Epidermal melanocyte (primary cell): ENCODE results near the gene MPPED2.

Experiments
- DNase-seq: peaks from one replicate; pipeline ENCODE4 v3.0.0; 2011; ENCODE audit warnings: low spot score; ENCODE audit not compliant: insufficient read length

The MPPED2 gene

GRCh38 chr11:30586251-30587144 lies at the start of gene MPPED2:
Gene MPPED2 (minus strand): TSS chr11:30586353. CDS start chr11:30580373, 5,980 bp downstream.
- DNase-seq, result no peak

- no peak for DNase-seq
Observed at GRCh38 chr11:30635401-30635989, 49.3 kb upstream of the MPPED2 start.

GRCh38 chr11:30631148-30631547 lies 45.0 kb upstream of the MPPED2 start:
- no peak for DNase-seq

- DNase-seq, result no peak
Observed at GRCh38 chr11:30619767-30620166, 33.6 kb upstream of the MPPED2 start.

- no peak for DNase-seq
Observed at GRCh38 chr11:30617762-30618161, 31.6 kb upstream of the MPPED2 start.

- no peak for DNase-seq
Observed at GRCh38 chr11:30610628-30611027, 24.5 kb upstream of the MPPED2 start.

GRCh38 chr11:30608534-30608933 lies 22.4 kb upstream of the MPPED2 start:
- no peak for DNase-seq

GRCh38 chr11:30605036-30605605 lies 19.0 kb upstream of the MPPED2 start:
- DNase-seq, result no peak

GRCh38 chr11:30603357-30603756 lies 17.2 kb upstream of the MPPED2 start:
- no peak for DNase-seq

GRCh38 chr11:30596832-30597231 lies 10.7 kb upstream of the MPPED2 start:
- DNase-seq, result no peak

- no peak for DNase-seq
Observed at GRCh38 chr11:30595934-30596333, 9.8 kb upstream of the MPPED2 start.

- DNase-seq, result no peak
Observed at GRCh38 chr11:30594646-30595411, 8.7 kb upstream of the MPPED2 start.

- no peak for DNase-seq
Observed at GRCh38 chr11:30587269-30587812, 1.2 kb upstream of the MPPED2 start.

- DNase-seq, result no peak
Observed at GRCh38 chr11:30585892-30586250, 282 bp downstream of the MPPED2 start.

- no peak for DNase-seq
Observed at GRCh38 chr11:30585125-30585891, 845 bp downstream of the MPPED2 start.

- DNase-seq, result no peak
Observed at GRCh38 chr11:30583476-30584280, 2.5 kb downstream of the MPPED2 start.

GRCh38 chr11:30582726-30583125 lies 3.4 kb downstream of the MPPED2 start:
- no peak for DNase-seq

- no peak for DNase-seq
Observed at GRCh38 chr11:30581675-30582074, 4.5 kb downstream of the MPPED2 start.

- no peak for DNase-seq
Observed at GRCh38 chr11:30580573-30580972, 5.6 kb downstream of the MPPED2 start.
